BLaER1 treated with 17β-estradiol and CSF1 and Interleukin-3, amounts not matched to agents 10 nM and 100 nM (cell line): ENCODE data around the gene PSMB7.
A peak's percentile ranks its signal among the peaks of the same experiment; 100 is the strongest.

Experiments
- H3K27ac ChIP-seq, 11 experiments: shearing (Covaris generic); formaldehyde crosslinking; 2 replicates each; pipeline ENCODE4 v1.8.1; 2022
- H3K27me3 ChIP-seq, 11 experiments: shearing (Covaris generic); formaldehyde crosslinking; 2 replicates each; pipeline ENCODE4 v1.8.1; 2022
- H3K36me3 ChIP-seq, 11 experiments: shearing (Covaris generic); formaldehyde crosslinking; 2 replicates each; pipeline ENCODE4 v1.8.1; 2022
- H3K4me1 ChIP-seq, 10 experiments: shearing (Covaris generic); formaldehyde crosslinking; 2 replicates each; pipeline ENCODE4 v1.8.1; 2022
- H3K4me2 ChIP-seq, 11 experiments: shearing (Covaris generic); formaldehyde crosslinking; 2 replicates each; pipeline ENCODE4 v1.8.1; 2022
- H3K4me3 ChIP-seq, 10 experiments: shearing (Covaris generic); formaldehyde crosslinking; 2 replicates each; pipeline ENCODE4 v1.8.1; 2022
- H3K9ac ChIP-seq, 11 experiments: shearing (Covaris generic); formaldehyde crosslinking; 2 replicates each; pipeline ENCODE4 v1.8.1; 2022
- H3K9me3 ChIP-seq, 11 experiments: shearing (Covaris generic); formaldehyde crosslinking; replicated peaks in 1 of 11; 2 replicates each; pipeline ENCODE4 v1.8.1; 2022
- H4K20me1 ChIP-seq, 11 experiments: shearing (Covaris generic); formaldehyde crosslinking; 2 replicates each; pipeline ENCODE4 v1.8.1; 2022
- Cebpa-rat ChIP-seq, 11 experiments: shearing (Covaris generic); IDR thresholded peaks; 2 replicates each; pipeline ENCODE4 v1.8.1; 2022

The PSMB7 gene

DNA sequence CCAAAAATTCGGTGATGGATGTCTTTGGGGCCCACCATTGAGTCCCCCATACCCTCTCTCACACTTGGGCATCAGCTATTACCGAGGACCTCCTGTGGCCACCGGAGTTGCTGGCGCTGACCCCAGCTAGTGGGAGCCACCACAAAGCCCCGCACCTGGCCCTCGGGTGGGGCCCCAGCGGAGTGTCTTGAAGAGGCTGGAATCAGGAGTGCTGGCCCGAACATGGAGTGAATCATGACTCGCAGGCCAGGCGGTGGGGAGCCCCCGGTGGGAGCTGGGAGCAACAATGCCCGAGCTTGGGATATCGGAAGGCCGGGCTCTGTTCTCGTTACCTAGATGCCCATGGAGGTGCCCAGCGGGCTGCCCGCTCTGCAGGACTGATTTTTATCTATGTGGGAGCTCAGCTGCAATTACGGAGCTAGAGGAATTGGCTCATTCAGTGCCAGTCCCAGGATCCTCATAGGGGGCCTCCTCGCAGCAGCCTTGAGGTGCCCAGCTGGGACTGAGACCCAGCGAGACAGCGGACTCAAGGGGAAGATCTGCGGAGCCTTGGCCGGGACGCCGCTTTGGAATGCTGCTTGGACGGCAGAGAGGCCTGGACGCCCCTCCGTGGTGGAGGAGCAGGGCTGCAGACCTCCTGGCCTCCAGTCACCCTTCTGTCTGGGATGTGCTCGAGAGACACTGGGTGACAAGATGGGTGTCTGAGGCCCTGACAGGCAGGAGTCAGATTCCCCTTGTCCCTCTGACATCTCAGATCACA is 70.8 kb downstream of the PSMB7 start:
- peaks cover 28 to 46% (median 34%) of the 10 kb centered on the region in 10 experiments for H3K4me1 ChIP-seq
- H3K36me3 ChIP-seq, result peaks cover 45 to 78% (median 70%) of the 10 kb centered on the region in 11 experiments
- H3K4me3 ChIP-seq, result no peak overlapping the region
- no peak overlapping the region; a peak in 1 of 22 replicates for H3K27ac ChIP-seq
- no peak overlapping the region; a peak in 1 of 22 replicates for H3K9ac ChIP-seq
- no peaks in the 10 kb centered on the region for H3K27me3 ChIP-seq
- H3K4me2 ChIP-seq, result peak overlapping the region in 3 of 11 experiments; percentile 68 to 82 (median 72); a peak in 3 of 22 replicates
- no peaks in the 10 kb centered on the region for H3K9me3 ChIP-seq
- no peak for TF ChIP-seq Cebpa-rat (IDR thresholded peaks at IDR 0.05)
- H4K20me1 ChIP-seq, result peaks cover 40 to 93% (median 74%) of the 10 kb centered on the region in 11 experiments; a peak in 21 of 22 replicates

GRCh38 chr9:124343533-124344290 is 71.5 kb downstream of the PSMB7 start:
- peaks cover 39 to 92% (median 66%) of the 10 kb centered on the region in 11 experiments; a peak in 21 of 22 replicates for H4K20me1 ChIP-seq
- peak overlapping the region in 1 of 10 experiments; percentile 16; a peak in 2 of 20 replicates for H3K4me3 ChIP-seq
- H3K9ac ChIP-seq, result peak overlapping the region; percentile 40 to 71 (median 57); a peak in 19 of 22 replicates
- peak overlapping the region; percentile 68 to 94 (median 79) for H3K4me2 ChIP-seq
- no peaks in the 10 kb centered on the region for H3K9me3 ChIP-seq
- no peak for TF ChIP-seq Cebpa-rat (IDR thresholded peaks at IDR 0.05)
- no peaks in the 10 kb centered on the region for H3K27me3 ChIP-seq
- peak overlapping the region in 9 of 11 experiments; percentile 41 to 76 (median 68); a peak in 16 of 22 replicates for H3K27ac ChIP-seq
- peaks cover 38 to 77% (median 67%) of the 10 kb centered on the region in 11 experiments for H3K36me3 ChIP-seq
- H3K4me1 ChIP-seq, result peaks cover 28 to 46% (median 34%) of the 10 kb centered on the region in 10 experiments

- Histone ChIP-seq H3K9ac (peak overlapping the region; percentile 40 to 71 (median 57); a peak in 20 of 22 replicates), H3K27ac (peak overlapping the region in 10 of 11 experiments; percentile 28 to 76 (median 68); a peak in 18 of 22 replicates), H3K4me2 (peak overlapping the region; percentile 71 to 94 (median 79)), H3K36me3 (peaks cover 37 to 77% (median 67%) of the 10 kb centered on the region in 11 experiments), H3K4me3 (peak overlapping the region in 2 of 10 experiments; percentile 16 to 22; a peak in 2 of 20 replicates), H3K4me1 (peaks cover 28 to 46% (median 33%) of the 10 kb centered on the region in 10 experiments), H4K20me1 (peaks cover 32 to 84% (median 59%) of the 10 kb centered on the region in 11 experiments; a peak in 21 of 22 replicates), H3K27me3 (no peaks in the 10 kb centered on the region), H3K9me3 (peaks cover 0 to 4% (median 0%) of the 10 kb centered on the region in 11 experiments; a peak in 5 of 22 replicates)
- TF ChIP-seq Cebpa-rat (IDR thresholded peaks at IDR 0.05), result no peak
Measured at GRCh38 chr9:124342776-124343485, 72.3 kb downstream of the PSMB7 start.

DNA sequence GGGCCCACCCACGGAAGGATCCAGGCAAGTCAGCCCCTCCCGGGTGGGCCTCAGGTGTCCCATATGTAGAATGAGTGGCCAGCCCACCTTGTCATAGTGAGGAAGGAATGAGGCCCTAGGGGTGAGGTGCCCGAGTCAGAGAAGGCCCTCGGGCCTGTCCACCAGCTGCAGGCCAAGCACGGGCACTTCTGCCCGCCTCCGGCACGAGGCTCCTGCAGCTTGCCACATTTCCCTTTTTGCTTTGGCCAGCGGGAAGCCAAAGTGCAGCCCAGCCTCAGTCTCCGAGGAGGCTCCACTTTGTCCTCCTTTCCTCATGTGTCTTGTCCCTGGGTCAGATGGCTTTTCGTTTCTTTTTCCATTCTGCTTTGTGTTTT is 72.9 kb downstream of the PSMB7 start:
- Histone ChIP-seq H3K4me2 (peak overlapping the region; percentile 71 to 94 (median 79)), H3K27me3 (no peaks in the 10 kb centered on the region)

DNA sequence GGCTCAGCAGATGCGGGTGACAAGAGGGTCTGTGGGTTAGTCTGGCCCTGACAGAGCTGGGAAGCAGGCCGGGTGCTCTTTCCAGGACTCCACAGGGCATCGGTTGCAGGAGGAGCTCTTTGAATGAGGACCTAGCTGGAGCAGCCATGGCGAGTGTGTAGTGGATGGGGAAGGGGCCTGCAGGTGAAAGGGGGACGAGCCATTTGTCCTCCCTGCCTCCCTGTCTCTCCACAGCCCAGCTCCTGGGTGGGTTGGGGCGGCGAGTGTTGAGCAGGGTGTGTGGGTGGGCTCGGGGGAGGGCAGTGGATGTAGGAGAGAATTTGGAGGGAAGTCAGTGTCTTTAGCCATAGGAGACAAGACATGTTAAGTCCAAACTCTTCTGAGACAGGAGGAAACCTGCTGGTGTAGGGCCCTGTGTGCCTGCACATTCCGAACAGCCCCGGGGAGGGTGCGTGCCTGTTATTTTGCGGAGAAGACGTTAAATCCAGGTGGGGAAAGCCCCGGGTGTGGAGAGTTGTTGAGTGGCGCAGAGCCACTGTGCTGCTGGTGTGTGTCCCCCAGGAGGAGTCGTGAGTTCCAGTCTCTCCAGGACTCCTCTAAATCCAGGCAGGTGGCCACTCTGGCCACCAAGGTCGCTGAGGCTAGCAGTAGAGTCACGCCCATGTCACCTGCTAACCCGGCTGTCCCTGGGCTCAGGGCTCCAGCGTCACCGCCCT is 73.6 kb downstream of the PSMB7 start:
- H3K4me3 ChIP-seq, result no peak overlapping the region
- peaks cover 7 to 17% (median 11%) of the 10 kb centered on the region in 11 experiments; a peak in 18 of 22 replicates for H3K9me3 ChIP-seq
- H3K27ac ChIP-seq, result peak overlapping the region in 5 of 11 experiments; percentile 54 to 76 (median 68); a peak in 7 of 22 replicates
- H3K4me1 ChIP-seq, result peaks cover 24 to 35% (median 28%) of the 10 kb centered on the region in 10 experiments
- peaks cover 40 to 77% (median 67%) of the 10 kb centered on the region in 11 experiments for H3K36me3 ChIP-seq
- H4K20me1 ChIP-seq, result peaks cover 32 to 71% (median 48%) of the 10 kb centered on the region in 11 experiments; a peak in 21 of 22 replicates
- peak overlapping the region in 3 of 11 experiments; percentile 59 to 71 (median 68); a peak in 2 of 22 replicates for H3K9ac ChIP-seq
- peak overlapping the region; percentile 71 to 94 (median 79); a peak in 21 of 22 replicates for H3K4me2 ChIP-seq
- no peak for TF ChIP-seq Cebpa-rat (IDR thresholded peaks at IDR 0.05)
- H3K27me3 ChIP-seq, result no peaks in the 10 kb centered on the region

More for the DNA sequence above, 72.9 kb downstream of the PSMB7 start:
- Histone ChIP-seq H3K9me3 (peaks cover 3 to 10% (median 5%) of the 10 kb centered on the region in 11 experiments; a peak in 16 of 22 replicates), H3K27ac (peak overlapping the region in 10 of 11 experiments; percentile 28 to 76 (median 68); a peak in 18 of 22 replicates), H3K9ac (peak overlapping the region in 10 of 11 experiments; percentile 50 to 71 (median 58); a peak in 18 of 22 replicates), H3K4me3 (0 out of 20 replicates have a peak overlapping the region, but pooled peaks of 1 of the 10 experiments have one; percentile 12), H3K4me1 (peaks cover 28 to 42% (median 31%) of the 10 kb centered on the region in 10 experiments), H3K36me3 (peaks cover 37 to 77% (median 67%) of the 10 kb centered on the region in 11 experiments), H4K20me1 (peaks cover 32 to 79% (median 56%) of the 10 kb centered on the region in 11 experiments; a peak in 21 of 22 replicates)
- TF ChIP-seq Cebpa-rat (IDR thresholded peaks at IDR 0.05), result no peak

- H3K36me3 ChIP-seq, result peaks cover 41 to 77% (median 64%) of the 10 kb centered on the region in 11 experiments
- H4K20me1 ChIP-seq, result peaks cover 25 to 59% (median 37%) of the 10 kb centered on the region in 11 experiments; a peak in 19 of 22 replicates
- no peak overlapping the region for H3K4me2 ChIP-seq
- H3K9me3 ChIP-seq, result peaks cover 7 to 17% (median 11%) of the 10 kb centered on the region in 11 experiments; a peak in 18 of 22 replicates
- peak overlapping the region in 1 of 11 experiments; percentile 15; a peak in 1 of 22 replicates for H3K9ac ChIP-seq
- H3K27ac ChIP-seq, result no peak overlapping the region
- H3K27me3 ChIP-seq, result no peaks in the 10 kb centered on the region
- no peak for TF ChIP-seq Cebpa-rat (IDR thresholded peaks at IDR 0.05)
- no peak overlapping the region for H3K4me3 ChIP-seq
- H3K4me1 ChIP-seq, result peaks cover 23 to 31% (median 28%) of the 10 kb centered on the region in 10 experiments
Measured at GRCh38 chr9:124340219-124341069, 74.8 kb downstream of the PSMB7 start.
